ENCODE measurements around the gene EHF. TPM values are rescaled to one million over a fixed set of nuclear protein-coding genes. Genes with fewer than 3 reads are reported as not detected.

EHF gene
- total RNA-seq, 3 donors from 2014 or later = 0.16 to 0.40 (median 0.37) TPM

- H3K4me3 Mint-ChIP-seq = no peak overlapping the region
- peaks cover 5% of the 10 kb centered on the region for H3K4me1 Mint-ChIP-seq (ENCODE audit: low read depth)
- peaks cover 26% of the 10 kb centered on the region for H3K27me3 Mint-ChIP-seq (ENCODE audit: low read depth)
- peaks cover 12% of the 10 kb centered on the region for H3K9me3 Mint-ChIP-seq
- H3K36me3 Mint-ChIP-seq (ENCODE audit: insufficient read depth) = no peaks in the 10 kb centered on the region
- DNase-seq = no peak
- ATAC-seq = no peak
Measured at GRCh38 chr11:34594603-34595002, 26.3 kb upstream of the EHF start.

DNA sequence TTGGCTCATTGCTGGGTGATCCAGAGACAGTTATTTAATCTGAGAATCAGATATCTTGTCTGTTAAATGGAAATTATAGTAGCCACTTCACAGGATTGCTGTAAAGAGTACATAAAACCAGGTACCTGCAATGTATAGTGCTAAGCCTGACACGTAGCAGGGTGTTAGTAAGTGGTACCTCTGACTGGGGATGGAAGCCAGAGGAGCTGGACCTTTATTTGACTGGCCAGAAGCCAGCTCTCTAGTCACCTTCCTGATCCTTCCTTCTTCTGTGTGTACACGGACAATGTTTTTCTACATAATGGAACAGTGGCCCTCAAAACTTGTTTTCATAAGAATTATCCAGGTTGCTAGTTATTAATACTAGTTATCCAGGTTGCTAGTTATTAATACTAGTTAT, 25.5 kb upstream of the EHF start:
- Mint-ChIP-seq H3K9me3 (peaks cover 12% of the 10 kb centered on the region), H3K4me1 (ENCODE audit: low read depth) (peaks cover 8% of the 10 kb centered on the region), H3K27me3 (ENCODE audit: low read depth) (peaks cover 26% of the 10 kb centered on the region), H3K36me3 (ENCODE audit: insufficient read depth) (no peaks in the 10 kb centered on the region), H3K4me3 (no peak overlapping the region)
- ATAC-seq (no peak), DNase-seq (no peak)

DNA sequence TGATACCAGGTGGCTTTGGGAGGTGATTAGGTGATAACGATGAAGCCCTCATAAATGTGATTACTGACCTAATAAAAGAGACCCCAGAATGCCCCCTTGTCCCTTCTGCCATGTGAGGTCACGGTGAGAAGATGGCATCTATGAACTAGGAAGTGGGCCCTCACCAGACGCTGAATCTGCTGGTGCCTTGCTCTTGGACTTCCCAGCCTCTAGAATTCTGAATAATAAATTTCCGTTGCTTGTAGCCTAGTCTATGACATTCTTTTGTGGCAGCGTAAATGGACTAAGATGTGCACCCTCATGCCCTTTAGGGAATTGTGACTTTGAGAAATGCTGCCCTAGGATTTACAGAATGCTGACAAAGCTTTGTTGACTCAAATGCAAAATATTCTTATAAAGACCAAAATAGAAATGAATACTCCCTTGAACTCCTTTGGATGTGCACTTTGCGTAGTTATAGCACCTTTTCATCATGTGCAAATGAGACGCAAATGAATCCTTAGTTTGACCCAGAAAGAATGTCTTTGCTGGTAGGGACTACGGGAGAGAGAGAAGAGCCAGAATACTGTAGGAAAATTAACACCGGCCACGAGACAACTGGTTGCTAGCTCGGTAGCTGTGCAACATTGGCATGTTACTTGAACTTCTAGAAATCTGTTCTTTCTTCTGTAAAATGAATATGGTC, 24.8 kb upstream of the EHF start:
- Mint-ChIP-seq H3K36me3 (ENCODE audit: insufficient read depth) (no peaks in the 10 kb centered on the region), H3K9me3 (peaks cover 12% of the 10 kb centered on the region), H3K27me3 (ENCODE audit: low read depth) (peaks cover 24% of the 10 kb centered on the region), H3K4me3 (no peak overlapping the region), H3K4me1 (ENCODE audit: low read depth) (peaks cover 8% of the 10 kb centered on the region)
- ATAC-seq (no peak), DNase-seq (no peak)

GRCh38 chr11:34599406-34599945, 21.4 kb upstream of the EHF start:
- Mint-ChIP-seq H3K4me1 (ENCODE audit: low read depth) (peaks cover 8% of the 10 kb centered on the region), H3K27me3 (ENCODE audit: low read depth) (peaks cover 11% of the 10 kb centered on the region), H3K36me3 (ENCODE audit: insufficient read depth) (no peaks in the 10 kb centered on the region), H3K4me3 (no peak overlapping the region), H3K9me3 (no peaks in the 10 kb centered on the region)
- DNase-seq (no peak), ATAC-seq (peak; percentile 23 to 61)

- Mint-ChIP-seq H3K36me3 (ENCODE audit: insufficient read depth) (no peaks in the 10 kb centered on the region), H3K4me1 (ENCODE audit: low read depth) (peaks cover 8% of the 10 kb centered on the region), H3K27me3 (ENCODE audit: low read depth) (peaks cover 5% of the 10 kb centered on the region), H3K9me3 (no peaks in the 10 kb centered on the region), H3K4me3 (no peak overlapping the region)
- ATAC-seq (no peak), DNase-seq (no peak)
Measured at GRCh38 chr11:34600339-34601084, 20.4 kb upstream of the EHF start.

GRCh38 chr11:34601085-34601444, 19.8 kb upstream of the EHF start:
- Mint-ChIP-seq H3K9me3 (no peaks in the 10 kb centered on the region), H3K4me1 (ENCODE audit: low read depth) (peaks cover 8% of the 10 kb centered on the region), H3K4me3 (no peak overlapping the region), H3K36me3 (ENCODE audit: insufficient read depth) (no peaks in the 10 kb centered on the region), H3K27me3 (ENCODE audit: low read depth) (peaks cover 2% of the 10 kb centered on the region)
- ATAC-seq = no peak
- no peak for DNase-seq

GRCh38 chr11:34601609-34602008, 19.3 kb upstream of the EHF start:
- peaks cover 8% of the 10 kb centered on the region for H3K4me1 Mint-ChIP-seq (ENCODE audit: low read depth)
- no peak overlapping the region for H3K4me3 Mint-ChIP-seq
- H3K36me3 Mint-ChIP-seq (ENCODE audit: insufficient read depth) = no peaks in the 10 kb centered on the region
- H3K9me3 Mint-ChIP-seq = no peaks in the 10 kb centered on the region
- no peak for ATAC-seq
- DNase-seq = no peak
- H3K27me3 Mint-ChIP-seq (ENCODE audit: low read depth) = peaks cover 2% of the 10 kb centered on the region

DNA sequence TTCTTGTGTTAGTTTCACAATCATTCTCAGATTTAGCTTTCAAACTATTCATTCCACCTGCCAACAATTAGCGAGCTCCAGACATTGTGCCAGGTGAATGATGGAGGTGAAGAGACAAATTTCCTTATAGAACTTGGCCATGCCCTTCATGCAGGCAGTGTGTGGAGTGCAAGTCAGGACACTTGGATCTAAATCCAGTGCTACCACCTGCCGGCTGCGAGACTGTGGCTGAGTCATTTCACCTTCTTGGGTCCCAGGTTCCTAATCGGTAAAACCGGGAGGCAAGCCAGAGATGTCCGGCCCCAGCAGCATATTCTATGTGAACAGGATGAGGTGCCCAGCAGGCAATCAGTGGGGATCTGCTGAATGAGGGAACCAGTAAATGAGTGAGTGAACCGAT, 18.6 kb upstream of the EHF start:
- DNase-seq (no peak), ATAC-seq (no peak)
- Mint-ChIP-seq H3K36me3 (ENCODE audit: insufficient read depth) (no peaks in the 10 kb centered on the region), H3K27me3 (ENCODE audit: low read depth) (peaks cover 2% of the 10 kb centered on the region), H3K4me3 (no peak overlapping the region), H3K9me3 (no peaks in the 10 kb centered on the region), H3K4me1 (ENCODE audit: low read depth) (peaks cover 8% of the 10 kb centered on the region)

- DNase-seq = no peak
- Mint-ChIP-seq H3K36me3 (ENCODE audit: insufficient read depth) (no peaks in the 10 kb centered on the region), H3K9me3 (no peaks in the 10 kb centered on the region), H3K27me3 (ENCODE audit: low read depth) (peaks cover under 1% of the 10 kb centered on the region), H3K4me3 (no peak overlapping the region), H3K4me1 (ENCODE audit: low read depth) (peaks cover 8% of the 10 kb centered on the region)
- no peak for ATAC-seq
Measured at GRCh38 chr11:34603129-34604001, 17.5 kb upstream of the EHF start.

DNA sequence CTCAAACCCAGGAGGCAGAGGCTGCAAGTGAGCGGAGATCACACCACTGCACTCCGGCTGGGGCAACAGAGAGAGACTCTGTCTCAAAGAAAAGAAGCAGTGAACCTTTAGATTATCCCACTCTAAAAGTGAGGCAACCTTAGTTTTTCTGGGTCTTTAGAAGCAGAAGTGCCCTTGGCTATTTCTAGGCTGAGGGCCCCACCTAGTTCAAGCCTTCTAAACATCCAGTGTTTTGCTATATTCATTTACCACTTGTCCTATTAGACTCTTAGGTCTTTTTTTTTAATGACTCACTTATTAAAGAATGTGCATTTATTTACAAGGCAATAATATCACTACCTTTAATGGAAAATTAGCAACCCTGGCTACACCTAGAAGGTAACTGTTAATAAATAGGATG, 16.7 kb upstream of the EHF start:
- H3K36me3 Mint-ChIP-seq (ENCODE audit: insufficient read depth) = no peaks in the 10 kb centered on the region
- DNase-seq (no peak), ATAC-seq (no peak)
- no peaks in the 10 kb centered on the region for H3K9me3 Mint-ChIP-seq
- H3K27me3 Mint-ChIP-seq (ENCODE audit: low read depth) = no peaks in the 10 kb centered on the region
- H3K4me1 Mint-ChIP-seq (ENCODE audit: low read depth) = peaks cover 8% of the 10 kb centered on the region
- no peak overlapping the region for H3K4me3 Mint-ChIP-seq

GRCh38 chr11:34604911-34605310, 16.0 kb upstream of the EHF start:
- no peaks in the 10 kb centered on the region for H3K4me1 Mint-ChIP-seq (ENCODE audit: low read depth)
- ATAC-seq (no peak), DNase-seq (no peak)
- no peak overlapping the region for H3K4me3 Mint-ChIP-seq
- no peaks in the 10 kb centered on the region for H3K27me3 Mint-ChIP-seq (ENCODE audit: low read depth)
- no peaks in the 10 kb centered on the region for H3K36me3 Mint-ChIP-seq (ENCODE audit: insufficient read depth)
- no peaks in the 10 kb centered on the region for H3K9me3 Mint-ChIP-seq

DNA sequence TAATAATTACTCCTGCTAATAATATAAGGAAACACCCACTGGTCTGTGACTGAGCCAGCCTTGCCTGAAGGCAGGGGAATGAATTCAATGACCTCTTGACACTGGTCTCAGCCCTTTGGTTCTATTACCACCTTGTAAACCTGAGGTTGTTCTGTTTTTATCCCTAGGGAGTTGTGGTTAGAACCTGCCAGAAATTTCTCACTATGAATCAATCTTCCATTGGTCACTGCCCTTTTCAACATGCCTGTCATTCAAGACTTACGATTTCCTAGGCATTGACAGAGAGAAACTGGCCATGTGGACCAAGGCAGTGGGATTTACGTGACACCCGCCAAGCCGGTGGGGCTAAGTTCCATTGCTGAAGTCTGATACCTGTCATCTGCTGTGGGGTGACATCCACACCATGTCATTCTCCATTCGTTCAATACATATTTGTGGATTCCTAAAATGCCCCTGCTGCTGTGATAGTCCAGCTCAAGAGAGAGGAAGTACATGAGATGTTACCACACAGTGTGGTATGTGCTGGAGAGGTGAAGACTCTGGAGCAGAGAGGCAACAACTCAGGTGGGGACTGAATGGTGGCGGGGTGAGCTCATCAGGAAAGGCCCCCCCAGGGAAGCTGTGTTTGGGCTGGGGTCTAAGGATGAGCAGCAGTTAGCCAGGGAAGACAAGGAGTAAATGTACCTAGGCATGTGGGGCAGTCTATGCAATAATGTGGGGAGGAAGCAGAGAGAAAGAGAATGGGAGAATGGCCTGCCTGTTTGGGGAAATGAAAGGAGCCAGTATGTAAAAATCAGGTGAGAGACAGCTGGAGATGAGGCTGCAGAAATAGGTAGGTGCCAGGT, 15.2 kb upstream of the EHF start:
- no peaks in the 10 kb centered on the region for H3K36me3 Mint-ChIP-seq (ENCODE audit: insufficient read depth)
- no peak for DNase-seq
- H3K4me3 Mint-ChIP-seq = no peak overlapping the region
- no peaks in the 10 kb centered on the region for H3K27me3 Mint-ChIP-seq (ENCODE audit: low read depth)
- H3K9me3 Mint-ChIP-seq = no peaks in the 10 kb centered on the region
- ATAC-seq = no peak
- H3K4me1 Mint-ChIP-seq (ENCODE audit: low read depth) = no peaks in the 10 kb centered on the region

DNA sequence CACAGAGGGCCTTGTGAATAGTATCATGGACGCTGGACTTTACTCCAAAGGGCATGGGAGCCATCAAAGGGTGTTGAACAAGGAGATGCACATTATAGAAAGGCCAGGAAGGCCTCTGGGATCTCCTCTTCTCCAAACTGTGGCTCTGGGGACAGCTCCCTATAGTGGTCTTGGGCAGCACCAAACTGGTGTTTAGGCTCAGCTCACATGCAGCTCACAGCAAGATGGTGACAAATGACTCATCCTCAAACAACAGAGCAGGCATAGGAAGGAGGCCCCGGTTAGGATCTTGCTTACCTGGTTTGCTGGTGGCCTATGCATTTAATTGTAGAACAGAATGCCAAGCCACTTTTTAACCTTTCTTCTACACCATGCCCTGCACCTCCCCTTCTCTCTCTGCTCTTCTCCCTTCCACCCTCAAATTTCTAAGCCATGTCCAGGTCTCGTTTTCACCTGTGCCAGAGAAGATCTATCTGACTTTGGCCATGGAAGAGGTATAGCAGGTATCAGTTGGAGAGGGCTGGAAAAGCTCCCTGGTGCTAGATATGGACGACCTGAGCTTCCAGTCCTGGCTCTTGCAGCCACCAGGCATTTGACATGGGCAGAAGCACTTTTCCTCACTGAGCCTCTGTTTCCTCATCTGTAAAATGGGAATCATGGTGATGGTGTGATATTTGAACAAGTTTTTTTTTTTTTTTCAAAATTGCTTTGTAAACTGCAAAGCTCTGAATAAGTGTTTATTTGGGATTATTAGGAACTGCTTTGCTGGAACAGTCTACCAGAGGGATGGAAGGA, 14.4 kb upstream of the EHF start:
- Mint-ChIP-seq H3K36me3 (ENCODE audit: insufficient read depth) (no peaks in the 10 kb centered on the region), H3K4me3 (no peak overlapping the region), H3K4me1 (ENCODE audit: low read depth) (no peaks in the 10 kb centered on the region), H3K27me3 (ENCODE audit: low read depth) (peaks cover 2% of the 10 kb centered on the region), H3K9me3 (no peaks in the 10 kb centered on the region)
- DNase-seq (no peak), ATAC-seq (no peak)
